HG02973 (cell line): ENCODE measurements around the gene GCSAM.

Experiments used
- ATAC-seq: cut with Tn5 transposase; IDR thresholded peaks from one replicate; pipeline ENCODE4 v1.9.1; 2021; ENCODE audit warnings: moderate library complexity; ENCODE audit not compliant: unreplicated experiment

The GCSAM gene, protein sequence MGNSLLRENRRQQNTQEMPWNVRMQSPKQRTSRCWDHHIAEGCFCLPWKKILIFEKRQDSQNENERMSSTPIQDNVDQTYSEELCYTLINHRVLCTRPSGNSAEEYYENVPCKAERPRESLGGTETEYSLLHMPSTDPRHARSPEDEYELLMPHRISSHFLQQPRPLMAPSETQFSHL

DNA sequence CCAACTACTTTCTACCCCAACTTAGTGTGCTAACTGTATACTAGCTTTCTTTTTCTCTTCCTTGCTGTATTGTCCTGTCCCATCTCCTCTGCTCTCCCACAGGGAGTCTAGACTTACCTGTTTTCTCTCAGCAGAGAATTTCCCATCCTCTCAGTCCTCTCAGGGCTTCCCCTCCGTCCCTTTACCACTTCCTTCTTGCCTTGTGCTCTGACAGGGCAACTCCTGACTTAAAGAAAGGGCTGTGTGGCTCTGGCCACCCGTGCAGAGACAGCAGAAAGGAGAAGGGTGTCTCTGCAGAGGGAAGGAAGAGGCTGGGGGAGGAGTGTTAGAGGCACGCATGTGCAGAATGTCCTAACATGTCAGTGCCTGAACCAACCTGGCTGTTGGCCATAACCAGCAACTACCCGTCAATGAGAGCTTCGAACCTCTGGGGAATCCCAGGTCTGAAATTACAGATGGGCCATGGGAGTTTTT, at the start of gene GCSAM:
Gene GCSAM, minus strand, starts transcription at position 274 of the 474 bp plus-strand sequence. Its CDS starts 128 bp downstream, at position 146.
- peak; percentile 61 for ATAC-seq

DNA sequence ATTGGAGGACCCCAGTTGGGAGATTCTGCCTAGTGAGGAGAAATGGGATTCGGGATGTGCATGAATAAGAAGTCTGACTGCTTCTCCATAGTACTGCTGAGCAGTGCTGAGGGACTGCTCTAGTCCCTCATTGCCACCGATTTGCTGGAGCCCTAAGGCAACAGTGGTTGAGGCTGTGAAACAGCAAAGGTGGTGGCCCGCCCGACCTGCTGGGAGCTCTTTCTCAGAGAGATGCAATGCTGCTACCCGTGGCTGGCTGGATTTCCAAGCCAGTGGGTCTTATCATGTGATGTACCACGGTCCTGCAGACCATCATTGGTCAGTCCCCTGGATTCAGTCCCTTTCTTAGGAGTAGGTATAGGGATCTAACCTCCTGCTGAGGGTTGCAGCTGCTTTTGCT, 42.6 kb upstream of the GCSAM start:
- ATAC-seq = no peak

DNA sequence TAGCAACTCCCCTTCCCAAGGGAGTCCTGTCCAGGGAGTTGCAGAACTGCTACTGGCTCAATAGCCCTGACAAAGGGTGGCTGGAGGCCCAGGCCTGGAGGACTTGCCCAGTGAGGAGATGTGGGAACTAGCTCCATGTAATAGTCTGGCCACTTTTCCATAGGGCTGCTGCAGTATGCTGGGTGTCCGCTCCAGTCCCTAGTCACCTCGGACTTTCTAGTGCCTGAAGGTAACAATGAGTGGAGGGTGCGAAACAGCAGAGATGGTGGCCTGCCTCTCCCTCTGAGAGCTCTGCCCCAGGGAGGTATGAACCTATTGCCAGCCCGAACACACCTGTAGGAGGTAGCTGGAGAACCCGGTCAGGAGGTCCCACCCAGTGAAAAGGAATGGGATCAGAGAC, 42.0 kb upstream of the GCSAM start:
- no peak for ATAC-seq

DNA sequence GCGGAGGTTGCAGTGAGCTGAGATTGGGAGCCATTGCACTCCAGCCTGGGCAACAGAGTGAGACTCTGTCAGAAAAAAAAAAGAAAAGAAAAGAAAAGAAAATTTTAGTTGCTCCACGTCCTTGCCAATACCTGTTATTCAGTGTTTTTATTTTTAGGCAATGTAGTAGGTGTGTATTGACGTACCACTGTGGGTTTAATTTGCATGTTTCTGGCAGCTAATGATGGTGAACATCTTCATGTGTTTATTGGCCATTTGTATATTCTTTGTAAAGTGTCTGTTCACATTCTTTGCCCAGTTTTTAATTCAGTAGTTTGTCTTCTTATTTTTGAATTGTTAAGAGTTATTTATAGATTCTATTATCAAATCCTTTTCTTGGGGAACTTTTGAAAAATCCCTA, 38.1 kb upstream of the GCSAM start:
- no peak for ATAC-seq

DNA sequence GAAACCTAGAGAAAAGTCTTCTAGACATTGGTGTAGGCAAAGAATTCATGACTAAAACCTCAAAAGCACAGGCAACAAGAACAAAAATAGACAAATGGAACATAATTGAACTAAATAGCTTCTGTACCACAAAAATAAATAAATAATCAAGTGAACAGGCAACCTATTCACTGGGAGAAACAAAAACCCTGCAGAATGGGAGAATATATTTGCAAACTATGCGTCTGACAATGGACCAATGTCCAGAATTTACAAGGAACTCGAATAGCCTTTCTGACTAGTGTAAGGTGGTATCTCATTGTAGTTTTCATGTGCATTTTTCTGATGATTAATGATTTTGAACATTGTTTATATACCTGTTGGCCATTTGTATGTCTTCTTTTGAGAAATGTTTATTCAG, 37.0 kb upstream of the GCSAM start:
- no peak for ATAC-seq

DNA sequence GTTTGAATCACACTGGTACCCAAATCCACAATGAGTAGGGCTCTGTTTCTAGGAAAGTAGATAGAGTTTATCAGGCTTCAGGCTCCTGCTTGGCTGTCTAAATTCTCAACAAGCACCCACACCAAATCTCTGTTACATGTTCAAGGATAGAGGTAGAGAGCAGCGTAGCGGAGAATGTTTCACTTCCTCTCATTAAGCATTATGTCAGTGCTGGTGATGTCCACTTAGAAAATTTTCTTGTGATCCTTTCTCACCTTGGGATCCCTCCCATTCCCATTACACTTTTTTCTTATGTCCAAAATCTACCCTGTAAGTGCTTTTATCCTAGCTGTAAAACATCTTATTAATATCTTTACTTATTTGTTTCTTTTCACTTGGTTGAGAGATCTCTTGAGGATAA, 34.7 kb upstream of the GCSAM start:
- ATAC-seq = no peak

DNA sequence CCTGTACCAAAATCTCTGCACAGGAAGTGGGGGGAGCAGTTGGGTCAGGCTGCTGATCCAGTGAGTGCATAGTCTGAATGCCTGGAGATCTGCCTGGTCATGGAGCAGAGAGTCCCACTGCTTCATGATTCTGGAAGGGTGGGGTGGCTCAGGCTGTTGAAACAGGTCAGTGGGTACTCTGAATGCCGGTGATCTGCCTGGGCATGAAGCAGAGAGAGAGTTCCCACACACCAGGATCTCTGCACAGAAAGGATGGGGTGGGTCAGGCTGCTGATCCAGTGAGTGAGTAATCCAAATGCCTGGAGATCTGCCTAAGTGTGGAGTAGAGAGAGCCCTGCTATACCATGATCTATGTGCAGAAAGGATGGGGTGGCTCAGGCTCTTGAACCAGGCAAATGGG, 16.1 kb upstream of the GCSAM start:
- no peak for ATAC-seq

DNA sequence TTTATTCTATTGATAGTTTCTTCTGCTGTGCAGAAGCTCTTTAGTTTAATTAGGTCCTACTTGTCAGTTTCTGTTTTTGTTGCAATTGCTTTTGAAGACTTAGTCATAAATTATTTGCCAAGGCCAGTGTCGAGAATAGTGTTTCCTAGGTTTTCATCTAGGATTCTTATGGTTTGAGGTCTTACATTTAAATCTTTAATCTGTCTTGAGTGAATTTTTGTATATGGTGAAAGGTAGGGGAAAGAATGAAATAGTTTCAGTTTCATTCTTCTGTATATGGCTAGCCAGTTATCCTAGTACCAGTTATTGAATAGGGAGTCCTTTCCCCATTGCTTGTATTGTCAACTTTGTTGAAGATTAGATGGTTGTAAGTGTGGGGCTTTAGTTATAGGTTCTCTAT, 10.6 kb upstream of the GCSAM start:
- no peak for ATAC-seq

DNA sequence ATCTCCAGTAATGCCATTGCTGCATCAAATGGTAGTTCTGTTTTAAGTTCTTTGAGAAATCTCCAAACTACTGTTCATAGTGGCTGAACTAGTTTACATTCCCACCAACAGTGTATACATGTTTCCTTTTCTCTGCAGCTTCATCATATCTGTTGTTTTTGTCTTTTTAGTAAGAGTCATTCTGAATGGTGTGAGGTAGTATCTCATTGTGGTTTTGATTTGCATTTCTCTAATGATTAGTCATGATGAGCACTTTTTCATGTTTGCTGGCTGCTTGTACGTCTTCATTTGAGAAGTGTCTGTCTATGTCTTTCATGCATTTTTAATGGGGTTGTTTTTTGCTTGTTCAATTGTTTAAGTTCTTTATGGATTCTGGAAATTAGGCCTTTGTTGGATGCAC, 10.2 kb upstream of the GCSAM start:
- no peak for ATAC-seq

DNA sequence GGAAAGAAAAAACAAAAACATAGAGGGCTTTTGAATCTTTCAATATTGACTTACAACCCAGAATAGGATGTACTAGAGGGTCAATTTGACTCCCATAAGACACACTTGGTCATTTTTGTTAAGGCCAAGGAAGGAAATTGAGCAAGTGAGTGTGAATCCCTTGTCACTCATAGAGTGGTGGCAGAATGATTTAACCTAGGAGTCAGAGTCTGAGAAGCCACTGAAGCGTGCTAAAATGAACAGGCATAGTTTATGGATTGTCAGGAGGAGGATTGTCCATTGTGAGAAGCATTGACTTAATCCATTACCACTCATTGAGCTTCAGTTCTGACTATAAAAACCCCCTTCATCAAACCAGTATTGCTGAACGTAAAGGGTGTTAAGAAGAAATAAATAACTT, 8.2 kb upstream of the GCSAM start:
- no peak for ATAC-seq

DNA sequence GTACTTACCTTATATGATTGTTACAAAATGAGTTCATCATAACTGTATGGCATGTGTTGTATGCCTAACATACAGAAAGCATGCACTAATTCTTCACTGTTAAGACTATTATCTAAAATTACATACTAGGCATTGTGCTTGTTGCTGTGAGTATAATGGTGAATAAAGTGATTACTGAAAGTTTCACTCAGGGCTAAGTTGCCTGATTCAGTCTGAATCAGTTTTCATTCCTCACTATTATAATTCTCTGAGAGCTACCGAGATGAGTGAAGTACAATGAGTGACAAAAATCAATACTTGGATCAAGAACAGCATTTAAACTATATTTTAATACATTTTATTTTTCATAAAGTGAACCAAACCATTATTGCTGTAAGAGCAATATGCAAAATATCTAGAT, 7.5 kb upstream of the GCSAM start:
- ATAC-seq = no peak

DNA sequence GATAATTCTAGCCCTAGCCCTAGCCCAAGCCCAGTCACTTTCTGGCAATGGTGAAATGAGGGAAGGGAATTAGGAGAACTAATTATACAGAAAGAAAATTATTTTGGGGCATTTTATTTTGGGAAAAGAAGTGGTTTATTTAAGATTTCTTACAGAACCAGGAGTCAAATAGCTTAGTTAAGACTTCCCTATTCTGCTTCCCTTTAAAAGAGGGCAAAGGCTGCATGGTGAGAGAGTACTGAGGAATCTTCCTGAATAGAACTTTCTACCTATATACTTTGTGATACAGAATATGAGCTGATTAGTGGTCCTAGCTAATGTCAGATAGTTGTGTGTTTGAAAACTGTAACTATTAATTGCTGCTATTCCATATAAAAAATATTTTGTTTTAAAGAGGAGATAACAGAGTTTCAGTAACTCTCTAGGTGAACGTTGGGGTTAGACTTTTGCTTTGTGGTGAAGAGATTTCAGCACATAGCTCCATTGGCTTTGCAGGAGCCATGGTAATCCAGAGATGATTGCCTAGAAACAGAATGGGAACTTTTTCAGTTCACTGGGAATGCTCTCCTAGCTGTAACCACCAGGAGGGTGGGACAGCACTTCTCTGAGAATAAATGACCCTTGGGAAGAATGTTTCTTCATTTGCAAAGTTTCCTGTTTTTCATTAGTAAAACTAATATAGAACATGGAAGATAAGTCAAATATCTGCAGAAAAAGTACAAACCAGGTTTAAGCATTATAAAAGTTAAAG, 5.3 kb upstream of the GCSAM start:
- ATAC-seq = no peak

DNA sequence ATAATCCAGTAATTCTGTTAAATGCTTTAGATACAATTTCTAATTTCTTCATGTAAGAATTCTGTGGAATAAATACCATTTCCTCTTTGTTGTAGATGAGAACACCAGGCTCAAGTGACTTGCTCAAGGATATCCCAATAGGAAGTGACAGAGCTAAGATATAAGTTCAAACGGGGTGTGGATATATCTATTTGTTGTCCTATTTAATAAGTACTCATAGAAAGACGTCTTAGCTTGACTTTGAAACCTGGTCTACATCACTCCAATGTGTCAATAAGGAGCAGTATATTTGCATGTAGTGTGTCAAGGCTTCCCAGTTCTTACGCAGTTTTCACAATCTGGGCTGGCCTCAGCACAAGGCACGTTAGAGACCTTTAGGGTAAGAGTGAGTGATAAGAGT, 4.7 kb upstream of the GCSAM start:
- ATAC-seq = no peak

DNA sequence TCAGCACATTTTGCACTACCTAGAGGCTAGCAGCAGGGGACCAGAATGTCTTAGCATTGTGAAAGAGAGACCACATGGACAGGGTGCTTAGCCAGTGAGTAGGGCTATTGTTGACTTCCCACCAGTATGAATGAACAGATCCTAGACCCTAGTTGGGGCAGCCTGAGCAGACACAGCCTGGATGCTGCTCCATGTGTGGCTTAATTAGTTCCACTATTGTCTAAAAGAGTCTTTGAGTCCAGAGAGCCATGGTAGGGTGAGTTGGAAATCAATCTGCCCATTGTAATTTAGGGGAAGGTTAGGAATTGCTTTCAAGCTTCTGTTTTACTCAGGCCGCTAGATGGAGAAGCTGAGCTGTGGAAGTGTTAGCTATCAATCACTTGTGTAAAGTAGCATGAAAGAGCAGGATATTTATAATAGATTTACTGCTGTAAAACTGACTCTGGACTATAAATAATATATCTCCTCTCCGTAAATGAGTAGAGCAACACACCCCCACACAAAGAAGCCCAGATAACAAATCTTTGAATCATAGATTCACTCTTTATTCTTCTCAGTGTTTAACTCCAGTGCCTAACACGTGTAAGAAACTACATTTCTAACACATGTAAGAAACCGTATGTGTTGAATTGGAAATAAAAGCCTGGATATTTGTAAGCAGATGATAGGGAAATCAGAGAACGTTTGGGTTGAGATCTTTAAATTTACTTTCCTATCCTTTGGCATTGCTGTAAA, 4.1 kb upstream of the GCSAM start:
- no peak for ATAC-seq

DNA sequence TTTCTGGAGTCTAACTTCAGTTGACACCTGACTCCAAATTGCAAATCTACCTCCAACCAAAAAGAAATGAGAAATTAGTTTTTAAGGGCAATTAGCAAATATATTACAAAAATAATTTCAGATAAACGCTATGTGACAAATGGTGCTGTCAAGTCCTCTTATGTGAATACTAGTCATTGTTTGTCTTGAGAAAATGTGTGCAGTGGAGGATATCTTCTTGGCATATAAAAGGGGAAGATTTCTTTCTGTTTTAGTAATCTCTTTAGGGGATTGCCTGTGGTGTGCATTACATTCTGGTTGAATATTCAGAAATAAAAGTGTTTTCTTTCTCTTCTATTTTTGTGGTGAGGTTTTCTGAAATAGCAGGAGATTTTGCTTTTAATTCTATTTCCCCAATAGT, 3.0 kb upstream of the GCSAM start:
- ATAC-seq = no peak

DNA sequence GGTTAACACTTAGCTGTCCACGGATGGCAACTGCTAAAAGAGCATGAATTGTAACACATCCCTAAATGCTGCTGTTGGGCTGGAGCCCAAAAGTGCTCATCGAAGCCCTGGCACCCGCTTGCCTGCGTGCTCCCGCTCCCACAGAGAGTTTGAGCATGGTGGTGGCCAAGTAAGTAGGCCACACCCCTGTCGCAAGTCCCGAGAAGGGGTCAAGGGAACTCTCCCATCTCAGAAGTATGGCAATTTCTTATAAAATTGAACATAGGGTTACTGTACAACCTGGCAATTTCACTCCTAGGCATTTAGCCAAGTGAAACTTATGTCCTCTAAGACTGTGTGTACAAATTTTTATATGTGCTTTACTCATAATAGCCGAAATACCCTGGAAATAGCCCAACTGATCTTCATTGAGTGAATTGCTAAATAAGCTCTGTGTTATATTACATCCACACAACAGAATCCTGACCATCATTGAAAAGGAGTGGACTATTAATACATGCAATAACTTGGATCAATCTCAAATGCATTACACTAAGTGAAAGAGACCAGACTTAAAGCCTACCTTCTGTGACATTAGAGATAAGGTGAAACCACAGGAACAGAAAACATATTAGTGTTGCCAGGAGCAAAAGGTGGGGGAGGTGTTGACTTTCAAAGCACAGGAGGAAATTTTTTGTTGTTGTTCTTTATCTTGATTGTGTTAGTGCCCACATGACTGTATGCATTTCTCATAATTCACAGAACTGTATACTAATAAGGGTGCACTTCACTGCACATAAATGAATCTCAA, 1.5 kb upstream of the GCSAM start:
- ATAC-seq = no peak

DNA sequence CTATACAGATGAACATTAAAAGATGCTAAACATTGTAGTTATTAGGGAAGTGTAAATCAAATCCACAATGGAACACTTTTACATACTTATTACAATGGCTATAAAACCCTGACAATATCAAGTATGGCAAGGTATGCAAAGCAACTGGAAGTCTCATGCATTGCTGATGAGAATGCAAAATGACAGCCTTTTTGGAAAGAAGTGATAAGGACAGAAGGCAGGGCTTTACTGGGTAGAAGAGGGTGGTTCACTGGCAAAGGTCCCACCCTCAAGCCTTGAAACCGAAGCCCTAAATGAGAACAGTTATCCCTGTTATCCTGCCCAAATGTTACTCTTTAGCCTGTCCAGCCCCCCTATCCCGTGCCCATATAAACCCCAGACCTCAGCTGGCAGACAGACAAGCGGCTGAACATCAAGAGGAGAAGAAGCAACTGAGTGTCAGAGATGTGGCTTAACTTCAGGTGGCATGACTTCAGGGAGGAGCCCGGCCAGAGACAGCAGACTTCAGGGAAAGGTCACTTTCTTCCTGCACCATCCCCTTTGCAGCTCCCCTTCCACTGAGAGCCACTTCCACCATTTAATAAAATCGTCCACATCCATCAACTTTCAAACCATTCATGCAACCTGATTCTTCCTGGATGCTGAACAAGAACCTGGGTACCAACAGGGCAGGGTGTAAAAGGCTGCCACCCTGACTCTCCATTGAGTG, 732 bp upstream of the GCSAM start:
- no peak for ATAC-seq

DNA sequence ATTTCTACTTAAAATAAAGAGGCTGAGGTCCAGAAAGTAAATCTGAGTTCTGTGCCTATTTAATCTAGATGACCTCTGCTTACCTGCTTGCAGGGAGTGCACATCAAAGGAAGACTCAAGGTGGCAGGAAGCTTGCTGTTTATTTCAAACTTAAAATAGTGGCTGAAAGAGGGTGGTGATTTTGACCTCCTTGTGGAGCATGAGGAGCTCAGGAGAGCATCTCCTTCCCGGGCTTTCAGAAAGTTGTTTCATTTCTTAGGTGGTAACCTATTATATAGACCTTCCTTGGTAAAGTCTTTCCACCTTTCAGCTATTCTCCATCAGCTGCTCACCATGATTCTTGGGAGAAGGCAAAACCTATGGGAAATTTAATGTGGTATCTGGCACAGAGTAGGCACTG, 494 bp downstream of the GCSAM start:
- ATAC-seq = no peak

DNA sequence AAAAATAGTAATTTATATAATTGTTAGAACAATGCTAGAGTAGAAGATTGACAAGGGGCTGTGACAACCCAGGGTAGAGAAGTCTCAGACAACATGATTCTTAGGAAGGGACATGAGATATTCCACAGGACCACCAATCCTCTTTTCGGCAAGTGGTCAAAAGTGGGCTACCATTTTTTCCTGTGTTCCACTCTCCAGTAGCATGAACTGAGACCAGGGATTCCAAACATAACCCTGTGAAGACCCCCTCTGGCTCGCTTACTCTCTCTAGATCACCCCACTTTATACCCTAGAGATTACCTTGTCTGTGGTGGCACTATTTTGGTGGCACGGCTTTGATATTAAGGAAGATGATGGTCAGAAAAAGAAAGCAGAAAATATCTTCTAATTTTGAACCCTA, 960 bp downstream of the GCSAM start:
- ATAC-seq = no peak

DNA sequence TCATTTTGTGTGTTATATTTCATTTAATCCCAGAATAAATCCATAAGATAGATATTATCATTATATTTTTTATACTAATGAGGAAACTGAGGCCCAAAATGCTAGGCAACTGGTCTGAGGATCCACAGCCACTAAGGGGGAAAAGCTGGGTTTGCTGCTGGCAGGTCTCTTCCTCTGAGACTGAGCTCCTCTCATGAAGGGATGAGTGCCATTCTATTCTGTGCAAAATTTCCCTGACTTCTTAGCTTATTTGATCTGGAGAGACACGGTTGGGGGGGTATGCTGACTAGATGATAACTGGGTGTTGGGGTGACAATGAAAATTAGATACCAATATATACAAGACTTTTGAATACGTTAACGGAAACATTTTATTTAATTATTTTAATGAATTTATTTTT, 1.9 kb downstream of the GCSAM start:
- no peak for ATAC-seq

DNA sequence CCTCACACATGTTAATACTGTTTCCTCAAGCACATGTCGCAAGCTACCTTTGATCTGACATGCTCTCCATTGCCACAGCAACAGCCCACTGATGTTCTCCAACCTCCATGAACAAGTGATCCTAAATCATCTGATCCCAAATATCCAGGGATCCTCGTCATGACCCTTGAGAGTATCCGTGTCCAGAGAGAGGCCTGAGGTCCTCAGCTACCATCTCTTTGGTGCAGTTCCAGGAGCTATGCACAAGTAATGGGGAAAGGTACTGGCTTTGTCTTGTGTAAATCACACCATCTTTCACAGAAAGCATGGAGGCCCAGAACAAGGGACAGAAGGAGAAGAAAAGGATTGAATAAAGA, 2.4 kb downstream of the GCSAM start:
- no peak for ATAC-seq
